ENCODE results near the gene FGF8.

Gene FGF8

DNA sequence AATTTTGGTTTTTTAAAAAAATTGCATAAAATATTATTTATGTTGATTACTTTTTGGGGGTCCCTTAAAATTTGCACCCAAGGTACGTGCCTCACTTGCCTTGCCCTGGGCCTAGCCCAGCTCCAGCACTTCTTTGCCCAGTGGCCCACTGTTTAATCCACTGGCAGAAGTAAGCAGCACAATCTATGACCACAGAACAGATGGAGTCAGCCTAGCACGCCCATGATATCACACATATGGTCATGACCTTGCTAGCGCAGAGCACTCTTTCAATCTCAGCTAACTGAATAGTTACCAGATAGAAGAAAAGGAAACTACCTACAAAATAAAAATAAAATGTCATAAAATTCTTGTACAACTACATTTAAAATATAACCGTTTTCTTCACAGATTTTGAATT, 36.7 kb upstream of the FGF8 start:
- Histone ChIP-seq H3K9ac (no peak overlapping the region), H3K36me3 (ENCODE audit: insufficient read depth) (peaks cover 25% of the 10 kb centered on the region; the same call in 1 of the 2 replicates), H3K27me3 (ENCODE audit: insufficient read depth, low read depth) (no peaks in the 10 kb centered on the region), H4K20me1 (ENCODE audit: insufficient read depth) (peaks cover 53% of the 10 kb centered on the region), H3K27ac (no peak overlapping the region), H3K79me2 (ENCODE audit: insufficient read depth, low read depth) (peaks cover 100% of the 10 kb centered on the region), H3K4me2 (peak overlapping the region; percentile 10; the same call in 1 of the 2 replicates), H3K4me3 (IDR thresholded peaks at IDR 0.05; ENCODE audit: insufficient read depth, low read depth, low read length) (no peak overlapping the region), H3K4me1 (ENCODE audit: low read depth, poor library complexity, severe bottlenecking) (peaks cover 43% of the 10 kb centered on the region), H2AFZ (ENCODE audit: low read depth) (no peak overlapping the region)
- TF ChIP-seq, protein P1, sequence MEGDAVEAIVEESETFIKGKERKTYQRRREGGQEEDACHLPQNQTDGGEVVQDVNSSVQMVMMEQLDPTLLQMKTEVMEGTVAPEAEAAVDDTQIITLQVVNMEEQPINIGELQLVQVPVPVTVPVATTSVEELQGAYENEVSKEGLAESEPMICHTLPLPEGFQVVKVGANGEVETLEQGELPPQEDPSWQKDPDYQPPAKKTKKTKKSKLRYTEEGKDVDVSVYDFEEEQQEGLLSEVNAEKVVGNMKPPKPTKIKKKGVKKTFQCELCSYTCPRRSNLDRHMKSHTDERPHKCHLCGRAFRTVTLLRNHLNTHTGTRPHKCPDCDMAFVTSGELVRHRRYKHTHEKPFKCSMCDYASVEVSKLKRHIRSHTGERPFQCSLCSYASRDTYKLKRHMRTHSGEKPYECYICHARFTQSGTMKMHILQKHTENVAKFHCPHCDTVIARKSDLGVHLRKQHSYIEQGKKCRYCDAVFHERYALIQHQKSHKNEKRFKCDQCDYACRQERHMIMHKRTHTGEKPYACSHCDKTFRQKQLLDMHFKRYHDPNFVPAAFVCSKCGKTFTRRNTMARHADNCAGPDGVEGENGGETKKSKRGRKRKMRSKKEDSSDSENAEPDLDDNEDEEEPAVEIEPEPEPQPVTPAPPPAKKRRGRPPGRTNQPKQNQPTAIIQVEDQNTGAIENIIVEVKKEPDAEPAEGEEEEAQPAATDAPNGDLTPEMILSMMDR (conservative IDR thresholded peaks at IDR 0.05; ENCODE audit: low read depth, low read length) = no peak

DNA sequence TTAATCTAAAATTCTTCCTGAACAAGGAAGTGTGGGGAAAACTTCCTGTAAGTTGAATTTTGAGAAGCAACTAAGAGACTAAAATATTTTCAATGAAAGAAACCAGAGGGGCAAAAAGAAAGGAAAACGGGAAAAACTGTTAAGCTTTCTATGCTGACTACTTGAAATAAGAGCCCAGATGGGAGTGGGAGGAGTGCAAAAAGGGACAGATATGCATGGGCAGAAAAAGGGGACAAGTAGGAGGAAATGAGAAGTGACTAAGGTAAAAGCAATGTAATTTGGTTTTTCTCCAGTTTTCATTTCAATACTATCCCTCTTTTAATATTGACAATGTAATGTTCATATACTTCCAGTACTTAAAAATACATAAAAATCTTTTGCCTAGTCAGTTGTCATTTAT, 31.2 kb upstream of the FGF8 start:
- Histone ChIP-seq H3K9ac (no peak overlapping the region), H3K4me1 (ENCODE audit: low read depth, poor library complexity, severe bottlenecking) (peaks cover 13% of the 10 kb centered on the region), H3K27ac (no peak overlapping the region), H3K27me3 (ENCODE audit: insufficient read depth, low read depth) (no peaks in the 10 kb centered on the region), H3K36me3 (ENCODE audit: insufficient read depth) (peaks cover 29% of the 10 kb centered on the region; the same call in 1 of the 2 replicates), H3K4me2 (no peak overlapping the region), H3K79me2 (ENCODE audit: insufficient read depth, low read depth) (peaks cover 79% of the 10 kb centered on the region), H3K4me3 (IDR thresholded peaks at IDR 0.05; ENCODE audit: insufficient read depth, low read depth, low read length) (no peak overlapping the region), H2AFZ (ENCODE audit: low read depth) (no peak overlapping the region), H4K20me1 (ENCODE audit: insufficient read depth) (peaks cover 8% of the 10 kb centered on the region; the same call in 1 of the 2 replicates)
- TF ChIP-seq, protein P1 (conservative IDR thresholded peaks at IDR 0.05; ENCODE audit: low read depth, low read length) = no peak

DNA sequence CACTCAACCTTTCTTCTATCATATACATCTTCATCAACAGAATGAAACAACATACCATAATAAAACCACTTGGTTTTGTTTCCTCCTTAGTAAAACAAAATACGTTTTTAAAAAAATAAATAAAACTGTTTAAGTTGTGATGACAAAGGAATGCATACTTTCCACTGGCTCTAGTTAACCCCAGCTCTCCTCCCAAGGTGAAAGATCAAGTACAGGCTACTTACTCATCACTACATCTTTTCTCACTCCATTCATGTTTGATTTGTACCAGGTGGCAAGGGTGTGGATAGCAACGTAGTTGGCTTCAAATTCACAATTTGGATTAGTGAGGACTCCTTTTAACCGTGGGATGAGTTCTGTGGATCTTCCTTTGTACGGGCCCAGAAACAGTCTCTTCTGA, 27.6 kb upstream of the FGF8 start:
- Histone ChIP-seq H3K9ac (no peak overlapping the region), H4K20me1 (ENCODE audit: insufficient read depth) (no peaks in the 10 kb centered on the region), H3K4me1 (ENCODE audit: low read depth, poor library complexity, severe bottlenecking) (no peaks in the 10 kb centered on the region), H3K4me2 (no peak overlapping the region), H2AFZ (ENCODE audit: low read depth) (no peak overlapping the region), H3K4me3 (IDR thresholded peaks at IDR 0.05; ENCODE audit: insufficient read depth, low read depth, low read length) (no peak overlapping the region), H3K27ac (no peak overlapping the region), H3K27me3 (ENCODE audit: insufficient read depth, low read depth) (no peaks in the 10 kb centered on the region), H3K36me3 (ENCODE audit: insufficient read depth) (peaks cover 24% of the 10 kb centered on the region; the same call in 1 of the 2 replicates), H3K79me2 (ENCODE audit: insufficient read depth, low read depth) (peaks cover 68% of the 10 kb centered on the region)
- TF ChIP-seq, protein P1 (conservative IDR thresholded peaks at IDR 0.05; ENCODE audit: low read depth, low read length) = no peak

- TF ChIP-seq, protein P1 (conservative IDR thresholded peaks at IDR 0.05; ENCODE audit: low read depth, low read length) = no peak
- Histone ChIP-seq H4K20me1 (ENCODE audit: insufficient read depth) (no peaks in the 10 kb centered on the region; the same call in 1 of the 2 replicates), H3K4me3 (IDR thresholded peaks at IDR 0.05; ENCODE audit: insufficient read depth, low read depth, low read length) (no peak overlapping the region), H3K4me2 (no peak overlapping the region), H3K4me1 (ENCODE audit: low read depth, poor library complexity, severe bottlenecking) (no peaks in the 10 kb centered on the region), H3K27ac (no peak overlapping the region), H3K79me2 (ENCODE audit: insufficient read depth, low read depth) (peaks cover 44% of the 10 kb centered on the region; the same call in 1 of the 2 replicates), H2AFZ (ENCODE audit: low read depth) (no peak overlapping the region), H3K36me3 (ENCODE audit: insufficient read depth) (peaks cover 27% of the 10 kb centered on the region; the same call in 1 of the 2 replicates), H3K27me3 (ENCODE audit: insufficient read depth, low read depth) (no peaks in the 10 kb centered on the region), H3K9ac (no peak overlapping the region)
Measured at GRCh38 chr10:101797403-101798059, 21.6 kb upstream of the FGF8 start.

Measured in KMS-11 (cell line).